WTC11 (cell line): ENCODE results near the gene SERP2. TPM values are rescaled to one million over a fixed set of nuclear protein-coding genes. Genes with fewer than 3 reads are reported as not detected.

ENCODE experiments used
- ATAC-seq: fragments of 200-7000 bp; cut with Tn5 transposase; 2 replicates; pipeline ENCODE4 v1.10.0; 2021; ENCODE audit warnings: mild to moderate bottlenecking, moderate library complexity
- CTCF ChIA-PET: fragments of 300-600 bp; sonication (Branson Sonifier 250); formaldehyde crosslinking; loops from one replicate; lab custom pipeline; 2021; ENCODE audit warnings: antibody characterized with exemption; lab: Charles Lee
- POLR2A ChIA-PET: fragments of 350-600 bp; sonication (Branson Sonifier 250); formaldehyde crosslinking; loops from one replicate; lab custom pipeline; 2021; ENCODE audit warnings: antibody characterized with exemption; lab: Charles Lee
- DNase-seq: peaks from one replicate; pipeline ENCODE4 v3.0.0; 2021; ENCODE audit warnings: low spot score
- H3K27ac Mint-ChIP-seq: 2 replicates; pipeline ENCODE4 v1.8.0; 2021; ENCODE audit warnings: mixed read lengths
- H3K27me3 Mint-ChIP-seq: 2 replicates; pipeline ENCODE4 v1.8.0; 2021; ENCODE audit warnings: low read depth, mild to moderate bottlenecking, moderate library complexity, mixed read lengths
- H3K36me3 Mint-ChIP-seq: 2 replicates; pipeline ENCODE4 v1.8.0; 2021; ENCODE audit warnings: mixed read lengths
- H3K4me1 Mint-ChIP-seq: 2 replicates; pipeline ENCODE4 v1.8.0; 2022; ENCODE audit warnings: mixed read lengths
- H3K4me3 Mint-ChIP-seq: 2 replicates; pipeline ENCODE4 v1.8.0; 2021; ENCODE audit warnings: mild to moderate bottlenecking, moderate library complexity, mixed read lengths
- H3K9me3 Mint-ChIP-seq: 2 replicates; pipeline ENCODE4 v1.8.0; 2021; ENCODE audit warnings: mixed read lengths
- E2F4 ChIP-seq: sonication (generic); formaldehyde crosslinking; IDR thresholded peaks from 2 replicates; pipeline ENCODE4 v1.8.1; 2022; ENCODE audit warnings: low read depth, mild to moderate bottlenecking, moderate library complexity, missing genetic modification reagents, borderline replicate concordance
- GRHL2 ChIP-seq: fragments of 250-450 bp; sonication (Bioruptor Pico); IDR thresholded peaks from 2 replicates; pipeline ENCODE4 v1.8.0; 2022; ENCODE audit warnings: mild to moderate bottlenecking, moderate library complexity; ENCODE audit not compliant: insufficient replicate concordance, severe bottlenecking
- MYBL2 ChIP-seq: sonication (generic); formaldehyde crosslinking; IDR thresholded peaks from 2 replicates; pipeline ENCODE4 v1.8.1; 2023; ENCODE audit warnings: mild to moderate bottlenecking, moderate library complexity, missing genetic modification reagents
- SMAD3 ChIP-seq: sonication (generic); formaldehyde crosslinking; IDR thresholded peaks from 2 replicates; pipeline ENCODE4 v1.8.0; 2022; ENCODE audit warnings: missing genetic modification reagents, mild to moderate bottlenecking, borderline replicate concordance
- TP53 ChIP-seq: sonication (generic); formaldehyde crosslinking; IDR thresholded peaks from 2 replicates; pipeline ENCODE4 v1.8.1; 2023; ENCODE audit warnings: mild to moderate bottlenecking, missing genetic modification reagents
- ZNF423 ChIP-seq: fragments of 250-450 bp; sonication (Bioruptor Pico); IDR thresholded peaks from 2 replicates; pipeline ENCODE4 v2.1.2; 2022; ENCODE audit warnings: mild to moderate bottlenecking, moderate library complexity
- ZNF425 ChIP-seq: fragments of 250-450 bp; sonication (Bioruptor Pico); conservative IDR thresholded peaks from 2 replicates; pipeline ENCODE4 v1.9.0; 2021; ENCODE audit warnings: mild to moderate bottlenecking
- total RNA-seq: library from RNA; stranded (reverse); gene quantifications from 3 replicates; pipeline ENCODE4 v1.2.3, GENCODE V29; 2021
- TF ChIP-seq, protein P1 (sequence below): fragments of 250-450 bp; sonication (Bioruptor Pico); IDR thresholded peaks from 2 replicates; pipeline ENCODE4 v1.9.0; 2021; ENCODE audit warnings: moderate library complexity, mild to moderate bottlenecking, inconsistent platforms, borderline replicate concordance
- TF ChIP-seq, protein P2 (sequence below): sonication (generic); formaldehyde crosslinking; IDR thresholded peaks from 2 replicates; pipeline ENCODE4 v1.8.1; 2022; ENCODE audit warnings: low read depth, missing genetic modification reagents, borderline replicate concordance
- TF ChIP-seq, protein P3 (sequence below): sonication (generic); formaldehyde crosslinking; IDR thresholded peaks from 2 replicates; pipeline ENCODE4 v1.8.0; 2022; ENCODE audit warnings: mild to moderate bottlenecking, missing genetic modification reagents
- TF ChIP-seq, protein P4 (sequence below): fragments of 250-450 bp; sonication (Bioruptor Pico); IDR thresholded peaks from 2 replicates; pipeline ENCODE4 v1.9.0; 2021; ENCODE audit warnings: mild to moderate bottlenecking, borderline replicate concordance
- TF ChIP-seq, protein P5 (sequence below): sonication (generic); formaldehyde crosslinking; IDR thresholded peaks from 2 replicates; pipeline ENCODE4 v1.8.0; 2022; ENCODE audit warnings: missing genetic modification reagents

The SERP2 gene
- total RNA-seq, 1 experiment from 2014 or later, result 1.2 TPM

- Mint-ChIP-seq H3K27me3 (peaks cover 3% of the 10 kb centered on the region; the same call in 1 of the 2 replicates), H3K4me1 (peaks cover 66% of the 10 kb centered on the region), H3K36me3 (no peaks in the 10 kb centered on the region), H3K27ac (no peak overlapping the region)
- ATAC-seq (no peak), DNase-seq (no peak)
- POLR2A ChIA-PET, result no interaction called here
- TF ChIP-seq, protein P1, sequence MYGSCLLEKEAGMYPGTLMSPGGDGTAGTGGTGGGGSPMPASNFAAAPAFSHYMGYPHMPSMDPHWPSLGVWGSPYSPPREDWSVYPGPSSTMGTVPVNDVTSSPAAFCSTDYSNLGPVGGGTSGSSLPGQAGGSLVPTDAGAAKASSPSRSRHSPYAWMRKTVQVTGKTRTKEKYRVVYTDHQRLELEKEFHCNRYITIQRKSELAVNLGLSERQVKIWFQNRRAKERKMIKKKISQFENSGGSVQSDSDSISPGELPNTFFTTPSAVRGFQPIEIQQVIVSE, result no peak
- TF ChIP-seq, protein P2, sequence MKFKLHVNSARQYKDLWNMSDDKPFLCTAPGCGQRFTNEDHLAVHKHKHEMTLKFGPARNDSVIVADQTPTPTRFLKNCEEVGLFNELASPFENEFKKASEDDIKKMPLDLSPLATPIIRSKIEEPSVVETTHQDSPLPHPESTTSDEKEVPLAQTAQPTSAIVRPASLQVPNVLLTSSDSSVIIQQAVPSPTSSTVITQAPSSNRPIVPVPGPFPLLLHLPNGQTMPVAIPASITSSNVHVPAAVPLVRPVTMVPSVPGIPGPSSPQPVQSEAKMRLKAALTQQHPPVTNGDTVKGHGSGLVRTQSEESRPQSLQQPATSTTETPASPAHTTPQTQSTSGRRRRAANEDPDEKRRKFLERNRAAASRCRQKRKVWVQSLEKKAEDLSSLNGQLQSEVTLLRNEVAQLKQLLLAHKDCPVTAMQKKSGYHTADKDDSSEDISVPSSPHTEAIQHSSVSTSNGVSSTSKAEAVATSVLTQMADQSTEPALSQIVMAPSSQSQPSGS (CRISPR knock-in tag), result no peak
- TF ChIP-seq ZNF423 (CRISPR knock-in tag), result no peak
- no peak for TF ChIP-seq SMAD3
- TF ChIP-seq, protein P3, sequence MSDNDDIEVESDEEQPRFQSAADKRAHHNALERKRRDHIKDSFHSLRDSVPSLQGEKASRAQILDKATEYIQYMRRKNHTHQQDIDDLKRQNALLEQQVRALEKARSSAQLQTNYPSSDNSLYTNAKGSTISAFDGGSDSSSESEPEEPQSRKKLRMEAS (CRISPR knock-in tag), result no peak
- TF ChIP-seq, protein P4, sequence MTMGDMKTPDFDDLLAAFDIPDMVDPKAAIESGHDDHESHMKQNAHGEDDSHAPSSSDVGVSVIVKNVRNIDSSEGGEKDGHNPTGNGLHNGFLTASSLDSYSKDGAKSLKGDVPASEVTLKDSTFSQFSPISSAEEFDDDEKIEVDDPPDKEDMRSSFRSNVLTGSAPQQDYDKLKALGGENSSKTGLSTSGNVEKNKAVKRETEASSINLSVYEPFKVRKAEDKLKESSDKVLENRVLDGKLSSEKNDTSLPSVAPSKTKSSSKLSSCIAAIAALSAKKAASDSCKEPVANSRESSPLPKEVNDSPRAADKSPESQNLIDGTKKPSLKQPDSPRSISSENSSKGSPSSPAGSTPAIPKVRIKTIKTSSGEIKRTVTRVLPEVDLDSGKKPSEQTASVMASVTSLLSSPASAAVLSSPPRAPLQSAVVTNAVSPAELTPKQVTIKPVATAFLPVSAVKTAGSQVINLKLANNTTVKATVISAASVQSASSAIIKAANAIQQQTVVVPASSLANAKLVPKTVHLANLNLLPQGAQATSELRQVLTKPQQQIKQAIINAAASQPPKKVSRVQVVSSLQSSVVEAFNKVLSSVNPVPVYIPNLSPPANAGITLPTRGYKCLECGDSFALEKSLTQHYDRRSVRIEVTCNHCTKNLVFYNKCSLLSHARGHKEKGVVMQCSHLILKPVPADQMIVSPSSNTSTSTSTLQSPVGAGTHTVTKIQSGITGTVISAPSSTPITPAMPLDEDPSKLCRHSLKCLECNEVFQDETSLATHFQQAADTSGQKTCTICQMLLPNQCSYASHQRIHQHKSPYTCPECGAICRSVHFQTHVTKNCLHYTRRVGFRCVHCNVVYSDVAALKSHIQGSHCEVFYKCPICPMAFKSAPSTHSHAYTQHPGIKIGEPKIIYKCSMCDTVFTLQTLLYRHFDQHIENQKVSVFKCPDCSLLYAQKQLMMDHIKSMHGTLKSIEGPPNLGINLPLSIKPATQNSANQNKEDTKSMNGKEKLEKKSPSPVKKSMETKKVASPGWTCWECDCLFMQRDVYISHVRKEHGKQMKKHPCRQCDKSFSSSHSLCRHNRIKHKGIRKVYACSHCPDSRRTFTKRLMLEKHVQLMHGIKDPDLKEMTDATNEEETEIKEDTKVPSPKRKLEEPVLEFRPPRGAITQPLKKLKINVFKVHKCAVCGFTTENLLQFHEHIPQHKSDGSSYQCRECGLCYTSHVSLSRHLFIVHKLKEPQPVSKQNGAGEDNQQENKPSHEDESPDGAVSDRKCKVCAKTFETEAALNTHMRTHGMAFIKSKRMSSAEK (CRISPR knock-in tag), result no peak
- no peak for TF ChIP-seq MYBL2 (CRISPR knock-in tag)
- no peak for TF ChIP-seq GRHL2
- no peak for TF ChIP-seq E2F4 (CRISPR knock-in tag)
- no peak for TF ChIP-seq TP53 (CRISPR knock-in tag)
- TF ChIP-seq, protein P5, sequence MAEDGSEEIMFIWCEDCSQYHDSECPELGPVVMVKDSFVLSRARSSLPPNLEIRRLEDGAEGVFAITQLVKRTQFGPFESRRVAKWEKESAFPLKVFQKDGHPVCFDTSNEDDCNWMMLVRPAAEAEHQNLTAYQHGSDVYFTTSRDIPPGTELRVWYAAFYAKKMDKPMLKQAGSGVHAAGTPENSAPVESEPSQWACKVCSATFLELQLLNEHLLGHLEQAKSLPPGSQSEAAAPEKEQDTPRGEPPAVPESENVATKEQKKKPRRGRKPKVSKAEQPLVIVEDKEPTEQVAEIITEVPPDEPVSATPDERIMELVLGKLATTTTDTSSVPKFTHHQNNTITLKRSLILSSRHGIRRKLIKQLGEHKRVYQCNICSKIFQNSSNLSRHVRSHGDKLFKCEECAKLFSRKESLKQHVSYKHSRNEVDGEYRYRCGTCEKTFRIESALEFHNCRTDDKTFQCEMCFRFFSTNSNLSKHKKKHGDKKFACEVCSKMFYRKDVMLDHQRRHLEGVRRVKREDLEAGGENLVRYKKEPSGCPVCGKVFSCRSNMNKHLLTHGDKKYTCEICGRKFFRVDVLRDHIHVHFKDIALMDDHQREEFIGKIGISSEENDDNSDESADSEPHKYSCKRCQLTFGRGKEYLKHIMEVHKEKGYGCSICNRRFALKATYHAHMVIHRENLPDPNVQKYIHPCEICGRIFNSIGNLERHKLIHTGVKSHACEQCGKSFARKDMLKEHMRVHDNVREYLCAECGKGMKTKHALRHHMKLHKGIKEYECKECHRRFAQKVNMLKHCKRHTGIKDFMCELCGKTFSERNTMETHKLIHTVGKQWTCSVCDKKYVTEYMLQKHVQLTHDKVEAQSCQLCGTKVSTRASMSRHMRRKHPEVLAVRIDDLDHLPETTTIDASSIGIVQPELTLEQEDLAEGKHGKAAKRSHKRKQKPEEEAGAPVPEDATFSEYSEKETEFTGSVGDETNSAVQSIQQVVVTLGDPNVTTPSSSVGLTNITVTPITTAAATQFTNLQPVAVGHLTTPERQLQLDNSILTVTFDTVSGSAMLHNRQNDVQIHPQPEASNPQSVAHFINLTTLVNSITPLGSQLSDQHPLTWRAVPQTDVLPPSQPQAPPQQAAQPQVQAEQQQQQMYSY, result no peak
- TF ChIP-seq ZNF425, result no peak
- TF ChIP-seq, all 79 proteins: peak for 0
- H3K4me3 Mint-ChIP-seq, result no peak overlapping the region
- no peaks in the 10 kb centered on the region for H3K9me3 Mint-ChIP-seq
- CTCF ChIA-PET, result interaction anchor here (0.5 to 1.5 kb wide), 3 partner anchors 10 to 498 kb away, joined by 3 to 4 read pairs (median 3); no protein-coding TSS in a partner anchor
Measured at GRCh38 chr13:44406617-44407016, 33.0 kb downstream of the SERP2 start.
